A673 (cell line): Measurements from ENCODE around the gene ST3GAL6.

Experiments used
- CTCF ChIP-seq: fragments of 300-800, 200-600 bp; sonication (generic); conservative IDR thresholded peaks from 2 replicates; pipeline ENCODE4 v1.5.1; 2017; ENCODE audit warnings: low read depth, mild to moderate bottlenecking, antibody characterized with exemption, low read length, moderate library complexity, mixed read lengths
- EZH2 ChIP-seq: fragments of 200-600 bp; sonication (generic); IDR thresholded peaks from 2 replicates; pipeline ENCODE4 v1.6.1; 2017; ENCODE audit warnings: borderline replicate concordance, low read depth, mild to moderate bottlenecking, mixed read lengths, antibody characterized with exemption, low read length; ENCODE audit not compliant: poor library complexity, severe bottlenecking

- no peak for TF ChIP-seq CTCF
- no peak for TF ChIP-seq EZH2
These were observed 12.5 kb downstream of the ST3GAL6 start for GRCh38 chr3:98775459-98776139.
